Amniotic stem cell (primary cell): Measurements from ENCODE around the gene KBTBD6.
"Not testable (repeated sequence)": the region's sequence is repeated elsewhere in the genome, so short reads cannot be mapped to it uniquely, and the experiment has no call there.

Experiments used
- DNase-seq: peaks from one replicate; lab custom pipeline; 2025; lab: John Stamatoyannopoulos, UW

The KBTBD6 gene

GRCh38 chr13:41132512-41133152 is at the start of gene KBTBD6:
Gene KBTBD6 (minus strand): TSS chr13:41132802. CDS start chr13:41132511, 291 bp downstream.
- DNase-seq, result peak; percentile 99

GRCh38 chr13:41182231-41182630 is 49.6 kb upstream of the KBTBD6 start:
- DNase-seq, result no peak

GRCh38 chr13:41179593-41180250 is 47.1 kb upstream of the KBTBD6 start:
- peak; percentile 57 for DNase-seq

GRCh38 chr13:41178040-41178439 is 45.4 kb upstream of the KBTBD6 start:
- DNase-seq, result no peak

GRCh38 chr13:41177616-41178015 is 45.0 kb upstream of the KBTBD6 start:
- DNase-seq, result no peak

GRCh38 chr13:41175576-41175975 is 43.0 kb upstream of the KBTBD6 start:
- DNase-seq, result not testable (repeated sequence)

GRCh38 chr13:41162151-41162550 is 29.5 kb upstream of the KBTBD6 start:
- DNase-seq, result no peak

GRCh38 chr13:41159174-41159573 is 26.6 kb upstream of the KBTBD6 start:
- no peak for DNase-seq

- DNase-seq, result no peak
Measured at GRCh38 chr13:41157048-41157717, 24.6 kb upstream of the KBTBD6 start.

GRCh38 chr13:41156620-41157019 is 24.0 kb upstream of the KBTBD6 start:
- DNase-seq, result no peak

GRCh38 chr13:41154042-41154441 is 21.4 kb upstream of the KBTBD6 start:
- no peak for DNase-seq

GRCh38 chr13:41152005-41152404 is 19.4 kb upstream of the KBTBD6 start:
- no peak for DNase-seq

- DNase-seq, result no peak
Measured at GRCh38 chr13:41150058-41150457, 17.5 kb upstream of the KBTBD6 start.

- no peak for DNase-seq
Measured at GRCh38 chr13:41148419-41149283, 16.0 kb upstream of the KBTBD6 start.

- no peak for DNase-seq
Measured at GRCh38 chr13:41145136-41145908, 12.7 kb upstream of the KBTBD6 start.

GRCh38 chr13:41144576-41144975 is 12.0 kb upstream of the KBTBD6 start:
- no peak for DNase-seq

GRCh38 chr13:41139296-41139966 is 6.8 kb upstream of the KBTBD6 start:
- DNase-seq, result no peak

- no peak for DNase-seq
Measured at GRCh38 chr13:41137951-41138350, 5.3 kb upstream of the KBTBD6 start.

- no peak for DNase-seq
Measured at GRCh38 chr13:41137241-41137640, 4.6 kb upstream of the KBTBD6 start.

GRCh38 chr13:41136396-41137031 is 3.9 kb upstream of the KBTBD6 start:
- DNase-seq, result no peak
